Measurements from ENCODE around the gene SCYL3. TPM values are rescaled to one million over a fixed set of nuclear protein-coding genes. Genes with fewer than 3 reads are reported as not detected.
A peak's percentile ranks its signal among the peaks of the same experiment; 100 is the strongest.

The SCYL3 gene
- total RNA-seq, 1 donor from 2014 or later = 4.5 TPM

DNA sequence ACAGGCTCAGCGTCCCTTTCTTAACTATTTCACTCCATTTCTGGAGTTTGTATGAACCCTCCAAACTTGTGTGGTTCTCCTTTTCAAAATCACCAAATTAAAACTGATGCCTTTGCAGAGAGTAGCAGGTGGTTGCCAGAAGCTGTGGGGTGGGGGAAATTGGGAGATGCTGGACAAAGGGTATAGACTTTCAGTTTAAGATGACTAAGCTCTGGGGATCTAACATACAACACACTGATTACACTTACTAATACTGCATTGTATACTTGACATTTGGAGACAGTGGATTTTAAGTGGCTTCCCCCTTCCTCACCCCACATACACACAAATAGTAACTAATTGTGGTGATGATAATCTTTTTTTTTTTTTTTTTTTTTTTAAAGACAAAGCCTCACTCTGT, 11.1 kb upstream of the SCYL3 start:
- no peak for TF ChIP-seq CTCF (IDR thresholded peaks at IDR 0.05; ENCODE audit: insufficient read depth, low read length, severe bottlenecking)
- DNase-seq (ENCODE audit: low read depth) = no peak
- no peaks in the 10 kb centered on the region for H3K36me3 ChIP-seq (ENCODE audit: control insufficient read depth, insufficient read depth, low read length)
- no peak overlapping the region for H3K4me3 ChIP-seq (ENCODE audit: low read depth, low read length)
- no peaks in the 10 kb centered on the region for H3K27me3 ChIP-seq (ENCODE audit: control insufficient read depth, insufficient read depth, low read length)
- FAIRE-seq = no peak

DNA sequence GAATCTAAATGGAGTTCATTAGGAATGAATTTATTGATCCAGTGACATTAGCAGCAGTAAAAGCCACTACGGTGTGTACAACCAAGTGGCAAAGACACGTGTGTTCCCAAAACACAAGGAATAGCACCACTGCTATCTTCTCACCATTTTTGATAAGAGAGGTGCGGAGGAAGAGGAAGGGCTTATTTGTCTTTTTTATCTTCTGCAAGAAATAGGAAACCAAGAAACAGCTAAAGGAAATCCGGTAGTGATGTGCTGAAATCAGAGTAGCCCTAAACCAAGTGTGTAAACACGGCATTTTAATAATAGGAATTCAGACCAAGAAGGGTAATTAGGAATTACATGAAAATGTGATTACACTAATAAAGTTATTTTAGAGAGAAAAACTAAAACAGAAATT, 9.1 kb upstream of the SCYL3 start:
- FAIRE-seq = no peak
- TF ChIP-seq CTCF (IDR thresholded peaks at IDR 0.05; ENCODE audit: insufficient read depth, low read length, severe bottlenecking) = no peak
- no peaks in the 10 kb centered on the region for H3K36me3 ChIP-seq (ENCODE audit: control insufficient read depth, insufficient read depth, low read length)
- DNase-seq (ENCODE audit: low read depth) = no peak
- no peaks in the 10 kb centered on the region for H3K27me3 ChIP-seq (ENCODE audit: control insufficient read depth, insufficient read depth, low read length)
- H3K4me3 ChIP-seq (ENCODE audit: low read depth, low read length) = no peak overlapping the region

DNA sequence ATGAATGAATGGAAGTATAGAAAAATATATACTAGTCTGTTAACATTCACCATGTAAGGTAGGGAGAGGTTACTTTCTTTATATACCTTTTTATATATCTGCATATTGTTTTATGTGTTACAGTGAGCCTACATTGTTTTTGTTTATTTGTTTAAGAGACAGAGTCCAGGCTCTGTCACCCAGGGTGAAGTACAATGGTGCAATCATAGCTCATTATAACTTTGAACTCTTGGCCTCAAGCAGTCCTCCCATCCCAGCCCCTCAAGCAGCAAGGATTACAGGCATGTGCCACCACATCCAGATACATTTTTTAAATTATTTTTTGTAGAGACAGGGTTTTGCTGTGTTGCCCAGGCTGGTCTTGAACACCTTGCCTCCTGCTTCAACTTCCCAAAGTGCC, 7.4 kb upstream of the SCYL3 start:
- no peak overlapping the region for H3K4me3 ChIP-seq (ENCODE audit: low read depth, low read length)
- FAIRE-seq (no peak), DNase-seq (ENCODE audit: low read depth) (no peak)
- no peaks in the 10 kb centered on the region for H3K36me3 ChIP-seq (ENCODE audit: control insufficient read depth, insufficient read depth, low read length)
- no peaks in the 10 kb centered on the region for H3K27me3 ChIP-seq (ENCODE audit: control insufficient read depth, insufficient read depth, low read length)
- TF ChIP-seq CTCF (IDR thresholded peaks at IDR 0.05; ENCODE audit: insufficient read depth, low read length, severe bottlenecking) = no peak

- Histone ChIP-seq H3K36me3 (ENCODE audit: control insufficient read depth, insufficient read depth, low read length) (no peaks in the 10 kb centered on the region), H3K4me3 (ENCODE audit: low read depth, low read length) (no peak overlapping the region), H3K27me3 (ENCODE audit: control insufficient read depth, insufficient read depth, low read length) (no peaks in the 10 kb centered on the region)
- no peak for TF ChIP-seq CTCF (IDR thresholded peaks at IDR 0.05; ENCODE audit: insufficient read depth, low read length, severe bottlenecking)
- FAIRE-seq = no peak
- DNase-seq (ENCODE audit: low read depth) = no peak
Measured at GRCh38 chr1:169900571-169900970, 6.9 kb upstream of the SCYL3 start.

DNA sequence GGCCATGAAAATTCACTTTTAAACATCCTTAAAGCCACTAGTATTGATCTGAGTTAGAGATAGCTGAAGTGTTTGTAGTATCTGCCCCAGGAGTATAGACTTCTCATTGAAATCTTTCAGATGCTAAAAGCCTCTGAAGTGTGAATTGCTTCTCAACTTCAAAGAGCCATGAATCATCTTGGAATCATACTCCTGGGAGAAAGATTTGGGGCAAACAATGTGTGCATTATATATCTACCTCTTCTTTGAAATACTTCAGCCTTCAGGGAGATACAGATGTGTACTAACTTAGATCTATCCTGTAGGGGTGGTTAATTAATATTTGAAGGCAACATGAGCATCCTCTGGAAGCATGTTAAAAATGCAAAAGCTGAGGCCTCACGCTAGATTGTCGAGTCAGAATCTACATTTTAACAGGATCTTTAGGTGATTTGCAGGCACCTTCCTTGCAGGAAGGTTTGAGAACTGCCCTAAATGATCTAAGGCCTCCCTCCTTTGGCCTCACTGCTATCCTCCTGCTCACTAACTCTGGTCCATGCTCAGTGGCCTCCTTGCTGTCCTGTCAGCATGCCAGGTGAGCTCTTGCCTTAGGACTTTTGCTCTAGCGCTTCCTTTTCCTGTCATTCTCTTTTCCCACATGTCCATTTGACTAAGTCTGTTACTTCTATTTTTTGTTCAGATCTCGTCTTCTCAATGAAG, 6.0 kb upstream of the SCYL3 start:
- no peak for TF ChIP-seq CTCF (IDR thresholded peaks at IDR 0.05; ENCODE audit: insufficient read depth, low read length, severe bottlenecking)

GRCh38 chr1:169896013-169896412, 2.3 kb upstream of the SCYL3 start:
- TF ChIP-seq CTCF (IDR thresholded peaks at IDR 0.05; ENCODE audit: insufficient read depth, low read length, severe bottlenecking) = no peak
- FAIRE-seq (no peak), DNase-seq (ENCODE audit: low read depth) (no peak)
- H3K36me3 ChIP-seq (ENCODE audit: control insufficient read depth, insufficient read depth, low read length) = no peaks in the 10 kb centered on the region
- H3K27me3 ChIP-seq (ENCODE audit: control insufficient read depth, insufficient read depth, low read length) = no peaks in the 10 kb centered on the region
- H3K4me3 ChIP-seq (ENCODE audit: low read depth, low read length) = no peak overlapping the region

More for the DNA sequence above, 6.0 kb upstream of the SCYL3 start:
- H3K36me3 ChIP-seq (ENCODE audit: control insufficient read depth, insufficient read depth, low read length) = no peaks in the 10 kb centered on the region
- DNase-seq (ENCODE audit: low read depth) (peak; percentile 24), FAIRE-seq (no peak)
- H3K27me3 ChIP-seq (ENCODE audit: control insufficient read depth, insufficient read depth, low read length) = no peaks in the 10 kb centered on the region
- H3K4me3 ChIP-seq (ENCODE audit: low read depth, low read length) = no peak overlapping the region

All from bronchial epithelial cell (primary cell).